ENCODE results near the gene VEPH1. TPM values are rescaled to one million over a fixed set of nuclear protein-coding genes. Genes with fewer than 3 reads are reported as not detected.

The VEPH1 gene
- total RNA-seq, 2 donors from 2014 or later: 11.8 to 17.1 TPM

DNA sequence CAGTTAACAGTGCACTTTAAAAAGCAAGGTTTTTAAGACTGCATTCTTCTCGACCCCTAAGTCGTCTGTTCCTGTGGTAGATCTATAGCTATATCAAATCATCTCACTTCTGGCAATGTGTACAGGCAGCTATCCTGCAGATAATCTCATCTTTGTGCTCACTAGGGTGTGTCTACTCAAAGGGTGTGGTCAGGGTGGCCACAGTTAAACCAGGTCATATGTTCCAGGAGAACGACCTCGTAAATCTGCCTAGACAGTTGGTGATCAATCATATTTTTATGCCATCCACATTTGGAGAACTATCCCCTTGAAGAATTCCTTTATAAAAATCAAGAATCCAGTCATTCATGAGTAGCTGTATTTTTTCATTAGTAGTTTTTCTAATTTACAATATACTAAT, 3.0 kb downstream of the VEPH1 start:
- WGBS, 2 experiments (ENCODE audit: insufficient coverage in 1 of 2, insufficient read length in 1 of 2): 93 to 94% methylated on average over 4 of the region's 4 CpGs
- Mint-ChIP-seq H3K36me3 (ENCODE audit: low read depth) (no peaks in the 10 kb centered on the region), H3K9me3 (no peaks in the 10 kb centered on the region), H3K4me1 (peaks cover 65% of the 10 kb centered on the region), H3K27ac (peak overlapping the region; percentile 98), H3K4me3 (peak overlapping the region; percentile 63), H3K27me3 (ENCODE audit: insufficient read depth) (peaks cover 2% of the 10 kb centered on the region)
- H3K36me3 ChIP-seq (ENCODE audit: control insufficient read depth, insufficient read depth, low read length): no peaks in the 10 kb centered on the region
- no peak overlapping the region for H3K9ac ChIP-seq (ENCODE audit: extremely low read depth, low read length, poor library complexity, severe bottlenecking)
- no peaks in the 10 kb centered on the region for H3K9me3 ChIP-seq (ENCODE audit: control insufficient read depth, low read length)
- TF ChIP-seq, protein P1, sequence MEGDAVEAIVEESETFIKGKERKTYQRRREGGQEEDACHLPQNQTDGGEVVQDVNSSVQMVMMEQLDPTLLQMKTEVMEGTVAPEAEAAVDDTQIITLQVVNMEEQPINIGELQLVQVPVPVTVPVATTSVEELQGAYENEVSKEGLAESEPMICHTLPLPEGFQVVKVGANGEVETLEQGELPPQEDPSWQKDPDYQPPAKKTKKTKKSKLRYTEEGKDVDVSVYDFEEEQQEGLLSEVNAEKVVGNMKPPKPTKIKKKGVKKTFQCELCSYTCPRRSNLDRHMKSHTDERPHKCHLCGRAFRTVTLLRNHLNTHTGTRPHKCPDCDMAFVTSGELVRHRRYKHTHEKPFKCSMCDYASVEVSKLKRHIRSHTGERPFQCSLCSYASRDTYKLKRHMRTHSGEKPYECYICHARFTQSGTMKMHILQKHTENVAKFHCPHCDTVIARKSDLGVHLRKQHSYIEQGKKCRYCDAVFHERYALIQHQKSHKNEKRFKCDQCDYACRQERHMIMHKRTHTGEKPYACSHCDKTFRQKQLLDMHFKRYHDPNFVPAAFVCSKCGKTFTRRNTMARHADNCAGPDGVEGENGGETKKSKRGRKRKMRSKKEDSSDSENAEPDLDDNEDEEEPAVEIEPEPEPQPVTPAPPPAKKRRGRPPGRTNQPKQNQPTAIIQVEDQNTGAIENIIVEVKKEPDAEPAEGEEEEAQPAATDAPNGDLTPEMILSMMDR (conservative IDR thresholded peaks at IDR 0.05): no peak
- peaks cover 25% of the 10 kb centered on the region for H3K4me1 ChIP-seq (ENCODE audit: control insufficient read depth, insufficient read depth, low read length)
- peak overlapping the region; percentile 76 for H3K4me3 ChIP-seq (ENCODE audit: low read length)
- no peaks in the 10 kb centered on the region for H3K27me3 ChIP-seq (ENCODE audit: control insufficient read depth, insufficient read depth, low read length, poor library complexity, severe bottlenecking)
- H3K27ac ChIP-seq (ENCODE audit: low read depth, low read length): no peak overlapping the region
- no peak for DNase-seq

DNA sequence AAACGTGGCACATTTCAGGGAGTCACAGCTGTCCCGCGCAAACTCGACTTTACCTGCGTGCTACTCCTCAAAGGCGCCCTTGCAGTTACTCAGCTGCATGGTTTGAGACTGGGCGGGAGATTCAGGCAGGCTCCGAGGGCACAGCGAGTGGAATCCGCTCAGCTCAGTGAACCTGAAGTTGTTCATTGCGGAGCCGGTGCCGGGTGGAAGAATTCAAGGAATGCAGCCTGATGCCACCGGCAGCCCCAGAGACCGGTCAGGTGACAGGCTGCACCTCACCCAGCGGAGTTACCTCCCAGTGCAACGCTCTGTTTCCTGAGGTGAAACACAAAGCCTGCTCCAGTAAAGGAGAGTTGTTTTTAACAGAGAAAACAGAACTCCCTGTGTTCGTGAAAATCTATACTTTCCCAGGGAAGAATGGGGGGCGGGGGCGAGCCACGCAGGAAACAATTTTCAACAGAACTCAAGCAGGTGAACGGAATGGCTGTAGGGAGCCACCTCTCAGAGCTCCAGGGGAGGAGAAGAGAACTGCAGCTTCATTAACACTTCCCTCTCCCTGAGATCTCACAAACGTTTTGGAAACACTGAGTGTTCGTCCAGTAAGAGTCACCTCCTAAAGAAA, 3.8 kb downstream of the VEPH1 start:
- Mint-ChIP-seq H3K27ac (peak overlapping the region; percentile 98), H3K9me3 (no peaks in the 10 kb centered on the region), H3K27me3 (ENCODE audit: insufficient read depth) (peaks cover 2% of the 10 kb centered on the region), H3K36me3 (ENCODE audit: low read depth) (no peaks in the 10 kb centered on the region), H3K4me1 (peaks cover 65% of the 10 kb centered on the region), H3K4me3 (peak overlapping the region; percentile 63)
- Histone ChIP-seq H3K4me3 (ENCODE audit: low read length) (peak overlapping the region; percentile 76), H3K9ac (ENCODE audit: extremely low read depth, low read length, poor library complexity, severe bottlenecking) (peak overlapping the region; percentile 77), H3K27ac (ENCODE audit: low read depth, low read length) (peak overlapping the region; percentile 61), H3K9me3 (ENCODE audit: control insufficient read depth, low read length) (no peaks in the 10 kb centered on the region), H3K36me3 (ENCODE audit: control insufficient read depth, insufficient read depth, low read length) (no peaks in the 10 kb centered on the region), H3K27me3 (ENCODE audit: control insufficient read depth, insufficient read depth, low read length, poor library complexity, severe bottlenecking) (no peaks in the 10 kb centered on the region), H3K4me1 (ENCODE audit: control insufficient read depth, insufficient read depth, low read length) (peaks cover 25% of the 10 kb centered on the region)
- TF ChIP-seq, protein P1 (conservative IDR thresholded peaks at IDR 0.05): peak; percentile 69
- DNase-seq: peak; percentile 96
- WGBS, 2 experiments (ENCODE audit: insufficient coverage in 1 of 2, insufficient read length in 1 of 2): 4 to 5% methylated on average over 15 to 24 of the region's 24 CpGs

DNA sequence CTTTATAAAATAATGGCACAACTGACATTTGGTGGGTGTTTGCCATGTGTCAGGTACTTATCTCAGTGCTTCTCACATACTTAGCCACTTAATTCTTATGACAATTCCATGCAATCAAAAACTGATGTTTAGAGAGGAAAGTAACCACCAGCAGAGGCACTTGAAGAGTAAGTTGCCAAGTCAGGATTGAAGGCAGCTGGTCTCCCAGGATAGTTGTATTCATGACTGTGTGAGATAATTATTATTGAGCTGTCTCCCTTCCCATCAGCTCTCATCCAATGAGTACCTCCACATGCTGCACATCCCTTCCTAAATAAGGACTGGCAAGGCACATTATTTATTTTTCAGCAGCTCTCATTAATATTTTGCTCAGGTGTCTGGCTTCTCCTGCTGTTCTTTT, 4.8 kb downstream of the VEPH1 start:
- peaks cover 62% of the 10 kb centered on the region for H3K4me1 Mint-ChIP-seq
- no peak overlapping the region for H3K27ac Mint-ChIP-seq

More for the DNA sequence above, 4.8 kb downstream of the VEPH1 start:
- H3K36me3 Mint-ChIP-seq (ENCODE audit: low read depth): no peaks in the 10 kb centered on the region
- no peaks in the 10 kb centered on the region for H3K36me3 ChIP-seq (ENCODE audit: control insufficient read depth, insufficient read depth, low read length)
- peaks cover 2% of the 10 kb centered on the region for H3K27me3 Mint-ChIP-seq (ENCODE audit: insufficient read depth)
- H3K4me3 Mint-ChIP-seq: peak overlapping the region; percentile 63
- H3K4me1 ChIP-seq (ENCODE audit: control insufficient read depth, insufficient read depth, low read length): peaks cover 25% of the 10 kb centered on the region
- no peak for DNase-seq
- H3K9me3 Mint-ChIP-seq: no peaks in the 10 kb centered on the region
- no peak overlapping the region for H3K4me3 ChIP-seq (ENCODE audit: low read length)
- no peaks in the 10 kb centered on the region for H3K9me3 ChIP-seq (ENCODE audit: control insufficient read depth, low read length)
- no peaks in the 10 kb centered on the region for H3K27me3 ChIP-seq (ENCODE audit: control insufficient read depth, insufficient read depth, low read length, poor library complexity, severe bottlenecking)
- TF ChIP-seq, protein P1 (conservative IDR thresholded peaks at IDR 0.05): no peak
- no peak overlapping the region for H3K27ac ChIP-seq (ENCODE audit: low read depth, low read length)
- no peak overlapping the region for H3K9ac ChIP-seq (ENCODE audit: extremely low read depth, low read length, poor library complexity, severe bottlenecking)
